Lower leg skin (tissue), 4 donors: ENCODE results near the gene RTL10. TPM values are rescaled to one million over a fixed set of nuclear protein-coding genes. Genes with fewer than 3 reads are reported as not detected.

ENCODE experiments used
- DNase-seq, 2 donors: peaks; one replicate each; pipeline ENCODE4 v3.0.0-alpha.2; 2019; ENCODE audit warnings: low spot score in 2 of 2
- H3K4me3 ChIP-seq: fragments of 200-600 bp; sonication (generic); 2 replicates; pipeline ENCODE4 v1.5.1; 2017; ENCODE audit warnings: mild to moderate bottlenecking, low read depth; ENCODE audit not compliant: poor library complexity, severe bottlenecking
- POLR2A ChIP-seq, 2 donors: fragments of 450-650 bp; IDR thresholded peaks; one replicate each; pipeline ENCODE4 v1.6.1; 2016 to 2017; ENCODE audit warnings: antibody characterized with exemption in 2 of 2, mild to moderate bottlenecking in 1 of 2, moderate library complexity in 1 of 2
- WGBS, 2 donors: methylation state at CpG; one replicate each; pipeline ENCODE4 v1.1.5; 2018; 5-methylcytosine and 5-hydroxymethylcytosine counted together
- intact Hi-C: fragments of 100-400 bp; cut with DNase I; formaldehyde crosslinking; loops from one replicate; pipeline ENCODE4 v1.15.0; 2023; ENCODE audit warnings: low total_unique reads
- total RNA-seq, 4 donors: library from RNA; depleted of rRNA; stranded (reverse); fragments of >200 nt; gene quantifications; one replicate each; pipeline ENCODE4 v1.1.0, GENCODE V29; 2016
- TF ChIP-seq, protein P1 (sequence below), 3 donors: fragments of 450-650 bp; IDR thresholded peaks; one replicate each; pipeline ENCODE4 v1.5.1; 2016; ENCODE audit warnings: antibody characterized with exemption in 3 of 3, mild to moderate bottlenecking in 3 of 3, moderate library complexity in 2 of 3

RTL10 gene
- total RNA-seq, 4 donors from 2014 or later, result 24.5 to 28.0 (median 27.1) TPM

DNA sequence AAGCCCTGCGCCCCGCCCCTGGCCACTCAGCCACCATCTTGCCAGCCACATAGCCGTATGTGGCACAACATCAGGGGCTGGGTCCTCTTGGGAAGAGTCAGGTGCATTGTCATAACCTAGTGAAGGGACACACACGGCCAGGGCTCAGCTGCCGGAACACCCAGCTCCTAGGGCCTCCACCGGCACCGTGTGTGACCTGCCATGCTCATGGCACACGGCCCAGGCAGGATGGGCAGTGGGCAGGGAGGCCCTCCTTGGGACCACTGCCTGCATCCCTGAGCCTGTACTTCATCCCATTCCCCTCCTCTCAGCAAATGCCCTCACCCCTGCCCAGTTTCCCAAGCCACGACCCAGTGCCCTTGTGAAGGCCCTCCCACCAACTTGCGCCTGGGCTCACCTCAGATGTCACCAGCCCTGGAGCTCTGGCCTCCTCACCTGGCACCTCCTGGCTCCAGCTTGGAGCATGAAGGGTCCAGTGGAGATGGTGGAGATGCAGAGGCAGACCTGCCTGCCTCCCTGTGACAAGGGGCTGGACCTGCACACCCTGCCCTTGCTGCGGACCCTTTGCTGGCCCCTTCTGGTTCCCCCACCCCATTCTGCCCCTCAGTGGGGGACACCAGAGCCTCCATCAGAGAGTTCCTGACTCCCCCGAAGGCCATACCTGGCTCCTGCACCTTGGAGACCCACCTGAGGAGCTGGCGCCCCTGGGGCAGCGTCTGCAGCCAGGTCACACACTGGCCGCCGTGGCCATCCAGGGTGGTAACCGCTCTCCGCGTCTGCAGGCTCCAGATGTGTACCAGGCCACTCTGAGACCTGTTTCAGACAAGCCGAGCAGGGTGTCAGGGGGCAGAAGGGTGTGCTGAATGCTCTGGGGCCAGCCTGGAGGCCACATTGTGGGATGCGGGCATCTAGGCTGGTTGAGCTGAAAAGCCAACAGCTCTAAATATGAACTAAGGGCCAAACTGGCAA is 34.5 kb downstream of the RTL10 start:
- TF ChIP-seq POLR2A (IDR thresholded peaks at IDR 0.05), result no peak
- TF ChIP-seq, protein P1, sequence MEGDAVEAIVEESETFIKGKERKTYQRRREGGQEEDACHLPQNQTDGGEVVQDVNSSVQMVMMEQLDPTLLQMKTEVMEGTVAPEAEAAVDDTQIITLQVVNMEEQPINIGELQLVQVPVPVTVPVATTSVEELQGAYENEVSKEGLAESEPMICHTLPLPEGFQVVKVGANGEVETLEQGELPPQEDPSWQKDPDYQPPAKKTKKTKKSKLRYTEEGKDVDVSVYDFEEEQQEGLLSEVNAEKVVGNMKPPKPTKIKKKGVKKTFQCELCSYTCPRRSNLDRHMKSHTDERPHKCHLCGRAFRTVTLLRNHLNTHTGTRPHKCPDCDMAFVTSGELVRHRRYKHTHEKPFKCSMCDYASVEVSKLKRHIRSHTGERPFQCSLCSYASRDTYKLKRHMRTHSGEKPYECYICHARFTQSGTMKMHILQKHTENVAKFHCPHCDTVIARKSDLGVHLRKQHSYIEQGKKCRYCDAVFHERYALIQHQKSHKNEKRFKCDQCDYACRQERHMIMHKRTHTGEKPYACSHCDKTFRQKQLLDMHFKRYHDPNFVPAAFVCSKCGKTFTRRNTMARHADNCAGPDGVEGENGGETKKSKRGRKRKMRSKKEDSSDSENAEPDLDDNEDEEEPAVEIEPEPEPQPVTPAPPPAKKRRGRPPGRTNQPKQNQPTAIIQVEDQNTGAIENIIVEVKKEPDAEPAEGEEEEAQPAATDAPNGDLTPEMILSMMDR (IDR thresholded peaks at IDR 0.05), result no peak
- intact Hi-C loops, result no loop called here
- no peak overlapping the region for H3K4me3 ChIP-seq
- DNase-seq, result peak in 1 of 2 donors; percentile 74
- WGBS, 2 donors, result 86 to 97% methylated on average over 15 to 16 of the region's 21 CpGs

- TF ChIP-seq, protein P1 (IDR thresholded peaks at IDR 0.05), result no peak
- 95 to 96% methylated on average over 10 to 14 of the region's 14 CpGs for WGBS, 2 donors
- intact Hi-C loops, result no loop called here
- H3K4me3 ChIP-seq, result no peak overlapping the region
- peak in 1 of 2 donors; percentile 61 for DNase-seq
Observed at GRCh38 chr22:19819208-19819910, 35.3 kb downstream of the RTL10 start.

- intact Hi-C loops, result no loop called here
- no peak for TF ChIP-seq POLR2A (IDR thresholded peaks at IDR 0.05)
- DNase-seq, result peak in 1 of 2 donors; percentile 79
- WGBS, 2 donors, result 90 to 93% methylated on average over 14 to 17 of the region's 17 CpGs
- H3K4me3 ChIP-seq, result no peak overlapping the region
Observed at GRCh38 chr22:19818324-19819207, 36.1 kb downstream of the RTL10 start.

DNA sequence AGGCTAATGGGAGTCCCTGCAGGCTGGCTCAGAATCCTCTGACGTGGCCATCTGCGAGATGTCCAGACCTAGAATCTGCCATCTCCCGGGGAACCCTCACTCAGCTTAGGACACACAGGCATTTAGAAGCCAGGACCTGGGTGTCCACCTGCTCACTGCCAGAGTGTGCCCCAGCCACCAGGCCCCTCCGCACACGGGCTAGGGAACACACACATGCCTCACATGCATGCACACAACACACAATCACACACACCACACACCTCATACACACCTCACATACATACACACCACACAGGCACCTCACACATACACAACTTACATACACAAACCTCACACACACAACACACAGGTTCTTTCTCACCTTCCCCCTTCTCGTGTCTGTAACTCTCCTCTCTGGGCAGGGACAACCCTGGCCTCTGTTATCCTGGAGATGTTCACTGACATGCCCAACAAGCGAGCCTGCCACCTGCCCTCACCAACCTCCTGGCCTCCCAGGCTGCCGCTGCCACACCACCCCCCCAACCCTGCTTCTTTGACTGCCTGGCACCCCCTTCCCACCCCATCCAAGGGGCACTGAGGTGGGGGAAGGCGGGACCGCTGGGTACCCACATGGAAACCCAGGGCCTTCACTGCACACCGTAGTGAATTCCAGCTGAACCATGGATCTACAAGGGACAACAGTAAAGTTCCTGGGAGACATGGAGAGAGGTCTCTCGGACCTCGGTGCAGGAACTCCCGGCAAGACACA is 38.1 kb downstream of the RTL10 start:
- TF ChIP-seq, protein P1 (IDR thresholded peaks at IDR 0.05), result no peak
- no peak for TF ChIP-seq POLR2A (IDR thresholded peaks at IDR 0.05)
- intact Hi-C loops, result no loop called here
- H3K4me3 ChIP-seq, result no peak overlapping the region
- WGBS, 2 donors, result 94 to 97% methylated on average over 14 of the region's 14 CpGs
- peak in 1 of 2 donors; percentile 70 for DNase-seq

DNA sequence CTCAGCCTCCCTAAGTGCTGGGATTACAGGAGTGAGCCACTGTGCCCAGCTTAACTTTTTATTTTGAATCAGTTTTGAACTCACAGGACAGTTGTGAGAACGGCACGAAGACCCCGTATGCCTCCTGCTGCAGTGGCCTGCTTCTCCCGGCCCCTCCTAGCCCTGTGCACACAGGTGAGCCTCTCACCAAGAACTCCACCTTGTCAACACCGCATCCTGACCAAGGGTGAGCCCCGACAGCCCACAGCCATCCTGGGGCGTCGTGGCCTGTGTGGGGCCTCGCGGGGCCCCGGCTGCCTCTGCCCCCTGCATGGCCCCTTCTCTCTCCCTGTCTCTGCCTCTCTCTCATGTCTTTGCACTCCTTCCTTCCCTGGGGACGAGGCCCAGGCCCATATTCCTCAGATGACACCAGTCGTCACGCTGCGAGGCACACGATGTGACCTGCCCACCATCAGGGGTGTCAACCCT is 38.8 kb downstream of the RTL10 start:
- H3K4me3 ChIP-seq, result no peak overlapping the region
- TF ChIP-seq, protein P1 (IDR thresholded peaks at IDR 0.05), result no peak
- no peak for TF ChIP-seq POLR2A (IDR thresholded peaks at IDR 0.05)
- WGBS, 2 donors, result 94% methylated on average over 16 of the region's 16 CpGs
- peak in 1 of 2 donors; percentile 76 for DNase-seq
- intact Hi-C loops, result no loop called here
